CD4-positive, alpha-beta T cell treated with Interleukin-12 subunit alpha and Interleukin-12 subunit beta, for 1 hour (primary cell): ENCODE measurements around the gene MFAP3L.
"Not testable (repeated sequence)": the region's sequence is repeated elsewhere in the genome, so short reads cannot be mapped to it uniquely, and the experiment has no call there.

Experiments
- DNase-seq: peaks from one replicate; pipeline ENCODE4 v3.0.0-alpha.2; 2020

The MFAP3L gene

GRCh38 chr4:170026253-170027021 is at the start of gene MFAP3L:
Gene MFAP3L (minus strand): TSS chr4:170026395. CDS start chr4:170005877, 20,518 bp downstream.
- DNase-seq = peak; percentile 88

GRCh38 chr4:170071196-170071595 is 45.0 kb upstream of the MFAP3L start:
- no peak for DNase-seq

GRCh38 chr4:170068438-170069128 is 42.4 kb upstream of the MFAP3L start:
- no peak for DNase-seq

- no peak for DNase-seq
Observed at GRCh38 chr4:170059421-170059820, 33.2 kb upstream of the MFAP3L start.

- DNase-seq = no peak
Observed at GRCh38 chr4:170058826-170059225, 32.6 kb upstream of the MFAP3L start.

- DNase-seq = no peak
Observed at GRCh38 chr4:170057866-170058265, 31.7 kb upstream of the MFAP3L start.

- DNase-seq = no peak
Observed at GRCh38 chr4:170052919-170053318, 26.7 kb upstream of the MFAP3L start.

GRCh38 chr4:170051402-170051801 is 25.2 kb upstream of the MFAP3L start:
- DNase-seq = no peak

- no peak for DNase-seq
Observed at GRCh38 chr4:170049766-170050165, 23.6 kb upstream of the MFAP3L start.

GRCh38 chr4:170047771-170048354 is 21.7 kb upstream of the MFAP3L start:
- peak; percentile 66 for DNase-seq

- not testable (repeated sequence) for DNase-seq
Observed at GRCh38 chr4:170046156-170046555, 20.0 kb upstream of the MFAP3L start.

GRCh38 chr4:170040031-170040680 is 14.0 kb upstream of the MFAP3L start:
- DNase-seq = no peak

GRCh38 chr4:170038769-170039168 is 12.6 kb upstream of the MFAP3L start:
- no peak for DNase-seq

GRCh38 chr4:170038232-170038631 is 12.0 kb upstream of the MFAP3L start:
- DNase-seq = no peak

- DNase-seq = no peak
Observed at GRCh38 chr4:170037481-170037880, 11.3 kb upstream of the MFAP3L start.

GRCh38 chr4:170035845-170036244 is 9.7 kb upstream of the MFAP3L start:
- no peak for DNase-seq

- DNase-seq = no peak
Observed at GRCh38 chr4:170035231-170035630, 9.0 kb upstream of the MFAP3L start.

- DNase-seq = no peak
Observed at GRCh38 chr4:170033999-170034398, 7.8 kb upstream of the MFAP3L start.

GRCh38 chr4:170030121-170030520 is 3.9 kb upstream of the MFAP3L start:
- DNase-seq = no peak

GRCh38 chr4:170027181-170027829 is 1.1 kb upstream of the MFAP3L start:
- DNase-seq = peak; percentile 93

- DNase-seq = peak; percentile 12
Observed at GRCh38 chr4:170025523-170026252, 507 bp downstream of the MFAP3L start.

- DNase-seq = no peak
Observed at GRCh38 chr4:170022211-170022610, 4.0 kb downstream of the MFAP3L start.
